Sigmoid colon (tissue), 4 donors: ENCODE measurements around the gene SPTBN1.

Experiments
- CTCF ChIP-seq, 4 experiments: fragments of 450-650 bp in 3 of 4; fragments of 200-600 bp in 1 of 4; IDR thresholded peaks; one replicate each; pipeline ENCODE4 v1.5.1; 2016 to 2019; ENCODE audit warnings: antibody characterized with exemption in 4 of 4, mild to moderate bottlenecking in 3 of 4, moderate library complexity in 2 of 4
- EP300 ChIP-seq, 4 donors: sonication (generic); formaldehyde crosslinking; IDR thresholded peaks; one replicate each; pipeline ENCODE4 v1.6.1; 2017; ENCODE audit warnings: antibody characterized with exemption in 4 of 4
- POLR2AphosphoS5 ChIP-seq, 4 donors: sonication (generic); formaldehyde crosslinking; IDR thresholded peaks; one replicate each; pipeline ENCODE4 v1.6.1; 2017; ENCODE audit warnings: antibody characterized with exemption in 4 of 4

- no peak for TF ChIP-seq CTCF (IDR thresholded peaks at IDR 0.05)
- TF ChIP-seq POLR2AphosphoS5 (IDR thresholded peaks at IDR 0.05) = no peak
- no peak for TF ChIP-seq EP300 (IDR thresholded peaks at IDR 0.05)
Measured at GRCh38 chr2:54706622-54707021, 250.5 kb downstream of the SPTBN1 start.
